SK-N-SH (cell line): ENCODE measurements around the gene MPPE1. TPM values are rescaled to one million over a fixed set of nuclear protein-coding genes. Genes with fewer than 3 reads are reported as not detected.

Source experiments
- CTCF ChIA-PET: fragments of 300-600, 350-600 bp; formaldehyde crosslinking; extraction: SDS; loops from one replicate; lab custom pipeline; 2021; lab: Yijun Ruan, JAX
- POLR2A ChIA-PET: fragments of 350-600 bp; sonication (Branson Sonifier 250); formaldehyde crosslinking; extraction: SDS; loops from one replicate; lab custom pipeline; 2020; ENCODE audit warnings: antibody characterized with exemption, inconsistent platforms; lab: Yijun Ruan, JAX
- DNase-seq: peaks from one replicate; pipeline ENCODE4 v3.0.0; 2012
- H2AFZ ChIP-seq: fragments of 200-600 bp; sonication (generic); 2 replicates; pipeline ENCODE4 v1.8.1; 2016; ENCODE audit warnings: antibody characterized with exemption, mild to moderate bottlenecking, low read depth
- H3F3A ChIP-seq: fragments of 200-600 bp; sonication (generic); replicated peaks from 2 replicates; pipeline ENCODE3; 2016; ENCODE audit warnings: antibody characterized with exemption, mild to moderate bottlenecking; ENCODE audit not compliant: insufficient read depth
- H3K27ac ChIP-seq, 2 experiments: fragments of 200-500 bp in 1 of 2; fragments of 200-600 bp in 1 of 2; sonication (Bioruptor generic) in 1 of 2; sonication (generic), shearing (Covaris generic) in 1 of 2; 2 replicates each; pipeline versions ENCODE4 v1.5.1 to v1.6.1; 2014 to 2016; ENCODE audit warnings: low read depth in 2 of 2, inconsistent platforms in 1 of 2, low read length in 1 of 2, mild to moderate bottlenecking in 1 of 2, mixed read lengths in 1 of 2
- H3K27me3 ChIP-seq: fragments of 200-600 bp; sonication (generic), shearing (Covaris generic); 2 replicates; pipeline ENCODE4 v1.6.1; 2016; ENCODE audit warnings: mixed run types; ENCODE audit not compliant: insufficient read depth
- H3K36me3 ChIP-seq, 2 experiments: fragments of 200-500 bp in 1 of 2; fragments of 200-600 bp in 1 of 2; sonication (Bioruptor generic) in 1 of 2; sonication (generic) in 1 of 2; replicated peaks in 1 of 2; 2 replicates each; pipeline versions ENCODE3 to v1.5.1; 2014 to 2016; ENCODE audit warnings: low read length in 1 of 2, mild to moderate bottlenecking in 1 of 2; ENCODE audit not compliant: insufficient read depth in 2 of 2, control insufficient read depth in 1 of 2
- H3K4me1 ChIP-seq, 2 experiments: fragments of 200-500 bp in 1 of 2; fragments of 200-600 bp in 1 of 2; sonication (Bioruptor generic) in 1 of 2; sonication (generic), shearing (Covaris generic) in 1 of 2; 2 replicates each; pipeline versions ENCODE4 v1.5.1 to v1.6.1; 2014 to 2016; ENCODE audit warnings: low read depth in 1 of 2, low read length in 1 of 2, mixed run types in 1 of 2; ENCODE audit not compliant: insufficient read depth in 2 of 2, control insufficient read depth in 1 of 2
- H3K4me2 ChIP-seq: fragments of 200-600 bp; sonication (generic), shearing (Covaris generic); 2 replicates; pipeline ENCODE4 v1.6.1; 2017; ENCODE audit warnings: mixed run types
- H3K4me3 ChIP-seq, 2 experiments: fragments of 200-500 bp in 1 of 2; fragments of 200-600 bp in 1 of 2; sonication (Bioruptor generic) in 1 of 2; sonication (generic), shearing (Covaris generic) in 1 of 2; 2 replicates each; pipeline versions ENCODE4 v1.5.1 to v1.8.1; 2014 to 2016; ENCODE audit warnings: low read depth in 2 of 2, inconsistent platforms in 1 of 2, low read length in 1 of 2, mild to moderate bottlenecking in 1 of 2, mixed read lengths in 1 of 2, moderate library complexity in 1 of 2
- H3K79me2 ChIP-seq: fragments of 200-600 bp; sonication (generic); 2 replicates; pipeline ENCODE4 v1.8.1; 2017; ENCODE audit warnings: mild to moderate bottlenecking; ENCODE audit not compliant: insufficient read depth
- H3K9ac ChIP-seq: fragments of 200-600 bp; sonication (generic); 2 replicates; pipeline ENCODE4 v1.6.1; 2017; ENCODE audit warnings: mixed run types
- H3K9me2 ChIP-seq: fragments of 200-600 bp; sonication (generic); 2 replicates; pipeline ENCODE4 v1.6.1; 2017; ENCODE audit warnings: mixed run types
- H3K9me3 ChIP-seq: fragments of 200-600 bp; sonication (generic); 2 replicates; pipeline ENCODE4 v1.6.1; 2017; ENCODE audit warnings: mixed run types, mild to moderate bottlenecking, moderate library complexity
- H4K20me1 ChIP-seq: fragments of 200-600 bp; sonication (generic); 2 replicates; pipeline ENCODE4 v1.6.1; 2017; ENCODE audit warnings: mild to moderate bottlenecking, mixed run types; ENCODE audit not compliant: insufficient read depth
- ELF1 ChIP-seq: IDR thresholded peaks from 2 replicates; pipeline ENCODE4 v1.4.0; 2012
- FOSL2 ChIP-seq: IDR thresholded peaks from 2 replicates; pipeline ENCODE4 v1.4.0; 2012; ENCODE audit warnings: low read depth, mild to moderate bottlenecking, moderate library complexity, borderline replicate concordance
- MXI1 ChIP-seq: IDR thresholded peaks from 2 replicates; pipeline ENCODE4 v1.6.1; 2012; ENCODE audit warnings: mild to moderate bottlenecking, low read depth, low read length, improper control_type of control experiment
- NFIC ChIP-seq: IDR thresholded peaks from 2 replicates; pipeline ENCODE4 v1.4.0; 2012; ENCODE audit warnings: borderline replicate concordance
- NRF1 ChIP-seq: IDR thresholded peaks from 2 replicates; pipeline ENCODE4 v1.6.1; 2012; ENCODE audit warnings: low read depth, mild to moderate bottlenecking, low read length
- POLR2AphosphoS5 ChIP-seq: IDR thresholded peaks from 2 replicates; pipeline ENCODE4 v1.6.1; 2012; ENCODE audit warnings: low read depth, low read length
- RAD21 ChIP-seq: IDR thresholded peaks from 2 replicates; pipeline ENCODE4 v1.6.1; 2012; ENCODE audit warnings: mild to moderate bottlenecking, low read length
- RFX5 ChIP-seq: IDR thresholded peaks from 2 replicates; pipeline ENCODE4 v1.6.1; 2012; ENCODE audit warnings: mild to moderate bottlenecking, improper control_type of control experiment, low read length
- RXRA ChIP-seq: IDR thresholded peaks from 2 replicates; pipeline ENCODE4 v1.4.0; 2012; ENCODE audit warnings: low read depth, mild to moderate bottlenecking, borderline replicate concordance
- TCF12 ChIP-seq: IDR thresholded peaks from 2 replicates; pipeline ENCODE4 v1.4.0; 2012
- TEAD4 ChIP-seq: IDR thresholded peaks from 2 replicates; pipeline ENCODE4 v1.4.0; 2012; ENCODE audit warnings: mild to moderate bottlenecking, borderline replicate concordance; ENCODE audit not compliant: insufficient read depth
- WGBS: methylation state at CpG from one replicate; pipeline ENCODE4 v1.1.6; 2017; ENCODE audit warnings: low lambda C conversion rate; 5-methylcytosine and 5-hydroxymethylcytosine counted together
- polyA plus RNA-seq, 3 experiments: library from polyadenylated mRNA; depleted of rRNA; stranded (reverse); fragments of >200 nt; gene quantifications; 2 replicates each; pipeline ENCODE4 v1.2.3, GENCODE V29; 2012
- TF ChIP-seq, protein P1 (sequence below): IDR thresholded peaks from 2 replicates; pipeline ENCODE4 v1.4.0; 2012; ENCODE audit warnings: low read depth
- TF ChIP-seq, protein P2 (sequence below): IDR thresholded peaks from 2 replicates; pipeline ENCODE4 v1.6.1; 2012; ENCODE audit warnings: mild to moderate bottlenecking, low read depth, low read length, moderate library complexity
- TF ChIP-seq, protein P3 (sequence below): fragments of 150-350 bp; IDR thresholded peaks from 2 replicates; pipeline ENCODE4 v1.6.1; 2016; ENCODE audit warnings: mild to moderate bottlenecking, low read depth, low read length

MPPE1 gene
- polyA plus RNA-seq, 1 of the 3 experiments (the other 2 are of a cell fraction) = 13.2 TPM

DNA sequence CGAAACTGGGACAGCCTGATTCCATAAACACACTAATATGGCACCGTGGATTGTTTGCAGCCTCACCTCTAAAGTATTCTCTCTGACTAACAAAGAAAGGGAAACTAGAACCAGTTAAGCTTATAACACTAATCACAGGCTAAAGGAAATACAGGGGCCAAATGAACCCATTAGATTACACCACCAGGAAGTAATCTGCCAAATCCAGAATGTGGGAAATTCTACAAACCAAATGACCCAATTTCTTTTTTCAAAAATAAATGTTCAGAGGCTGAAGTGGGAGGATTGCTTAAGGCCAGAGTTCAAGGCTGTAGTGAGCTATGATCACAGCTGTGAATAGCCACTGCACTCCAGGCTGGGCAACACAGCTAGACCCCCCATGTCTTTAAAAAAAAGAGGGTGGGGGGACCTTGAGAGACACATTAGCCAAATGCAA lies 1.5 kb upstream of the MPPE1 start (continued):
- no peak for TF ChIP-seq RXRA
- TF ChIP-seq TEAD4 = no peak
- no peak for TF ChIP-seq RFX5
- TF ChIP-seq POLR2AphosphoS5 = no peak

DNA sequence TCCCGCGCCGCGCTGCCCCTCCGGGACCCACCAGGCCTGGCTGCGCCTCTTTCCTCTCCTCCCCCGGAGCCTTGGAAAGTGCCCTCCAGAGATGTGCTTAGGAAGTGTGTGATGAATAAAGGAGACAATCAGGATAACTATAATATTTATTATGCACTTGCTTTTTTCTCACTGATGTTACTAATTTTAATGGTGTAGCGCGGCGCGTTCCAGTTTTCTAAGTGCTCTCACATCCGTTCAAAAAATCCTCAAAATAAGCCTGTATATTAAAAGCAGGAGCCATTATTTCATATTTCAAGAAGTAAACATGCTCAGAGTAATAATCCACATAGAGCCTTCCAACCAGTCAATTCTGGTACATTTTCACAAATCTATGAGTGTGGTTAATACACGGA lies 941 bp upstream of the MPPE1 start:
- Histone ChIP-seq H2AFZ (peak overlapping the region; percentile 87), H3F3A (no peaks in the 10 kb centered on the region), H3K9ac (peak overlapping the region; percentile 68), H3K27ac (peak overlapping the region; percentile 76 to 77; a peak in 3 of 4 replicates), H3K9me3 (no peaks in the 10 kb centered on the region), H3K4me2 (peak overlapping the region; percentile 78), H4K20me1 (no peaks in the 10 kb centered on the region), H3K79me2 (no peaks in the 10 kb centered on the region), H3K4me3 (peak overlapping the region; percentile 69 to 83), H3K27me3 (no peaks in the 10 kb centered on the region), H3K4me1 (peaks cover 0 to 6% of the 10 kb centered on the region in 2 experiments; a peak in 2 of 4 replicates), H3K9me2 (no peaks in the 10 kb centered on the region), H3K36me3 (no peaks in the 10 kb centered on the region)
- WGBS = 37% methylated on average over 10 of the region's 13 CpGs
- DNase-seq = no peak
- CTCF ChIA-PET = interaction anchor here (1.1 kb wide), 1 partner anchor 130 kb away, joined by 4 read pairs; no protein-coding TSS in a partner anchor
- TF ChIP-seq, protein P1, sequence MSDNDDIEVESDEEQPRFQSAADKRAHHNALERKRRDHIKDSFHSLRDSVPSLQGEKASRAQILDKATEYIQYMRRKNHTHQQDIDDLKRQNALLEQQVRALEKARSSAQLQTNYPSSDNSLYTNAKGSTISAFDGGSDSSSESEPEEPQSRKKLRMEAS = no peak
- TF ChIP-seq FOSL2 (no peak), RXRA (no peak), NFIC (no peak), RAD21 (no peak), ELF1 (no peak), TCF12 (no peak), NRF1 (no peak), MXI1 (no peak)
- TF ChIP-seq, protein P2, sequence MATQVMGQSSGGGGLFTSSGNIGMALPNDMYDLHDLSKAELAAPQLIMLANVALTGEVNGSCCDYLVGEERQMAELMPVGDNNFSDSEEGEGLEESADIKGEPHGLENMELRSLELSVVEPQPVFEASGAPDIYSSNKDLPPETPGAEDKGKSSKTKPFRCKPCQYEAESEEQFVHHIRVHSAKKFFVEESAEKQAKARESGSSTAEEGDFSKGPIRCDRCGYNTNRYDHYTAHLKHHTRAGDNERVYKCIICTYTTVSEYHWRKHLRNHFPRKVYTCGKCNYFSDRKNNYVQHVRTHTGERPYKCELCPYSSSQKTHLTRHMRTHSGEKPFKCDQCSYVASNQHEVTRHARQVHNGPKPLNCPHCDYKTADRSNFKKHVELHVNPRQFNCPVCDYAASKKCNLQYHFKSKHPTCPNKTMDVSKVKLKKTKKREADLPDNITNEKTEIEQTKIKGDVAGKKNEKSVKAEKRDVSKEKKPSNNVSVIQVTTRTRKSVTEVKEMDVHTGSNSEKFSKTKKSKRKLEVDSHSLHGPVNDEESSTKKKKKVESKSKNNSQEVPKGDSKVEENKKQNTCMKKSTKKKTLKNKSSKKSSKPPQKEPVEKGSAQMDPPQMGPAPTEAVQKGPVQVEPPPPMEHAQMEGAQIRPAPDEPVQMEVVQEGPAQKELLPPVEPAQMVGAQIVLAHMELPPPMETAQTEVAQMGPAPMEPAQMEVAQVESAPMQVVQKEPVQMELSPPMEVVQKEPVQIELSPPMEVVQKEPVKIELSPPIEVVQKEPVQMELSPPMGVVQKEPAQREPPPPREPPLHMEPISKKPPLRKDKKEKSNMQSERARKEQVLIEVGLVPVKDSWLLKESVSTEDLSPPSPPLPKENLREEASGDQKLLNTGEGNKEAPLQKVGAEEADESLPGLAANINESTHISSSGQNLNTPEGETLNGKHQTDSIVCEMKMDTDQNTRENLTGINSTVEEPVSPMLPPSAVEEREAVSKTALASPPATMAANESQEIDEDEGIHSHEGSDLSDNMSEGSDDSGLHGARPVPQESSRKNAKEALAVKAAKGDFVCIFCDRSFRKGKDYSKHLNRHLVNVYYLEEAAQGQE = no peak
- TF ChIP-seq, protein P3, sequence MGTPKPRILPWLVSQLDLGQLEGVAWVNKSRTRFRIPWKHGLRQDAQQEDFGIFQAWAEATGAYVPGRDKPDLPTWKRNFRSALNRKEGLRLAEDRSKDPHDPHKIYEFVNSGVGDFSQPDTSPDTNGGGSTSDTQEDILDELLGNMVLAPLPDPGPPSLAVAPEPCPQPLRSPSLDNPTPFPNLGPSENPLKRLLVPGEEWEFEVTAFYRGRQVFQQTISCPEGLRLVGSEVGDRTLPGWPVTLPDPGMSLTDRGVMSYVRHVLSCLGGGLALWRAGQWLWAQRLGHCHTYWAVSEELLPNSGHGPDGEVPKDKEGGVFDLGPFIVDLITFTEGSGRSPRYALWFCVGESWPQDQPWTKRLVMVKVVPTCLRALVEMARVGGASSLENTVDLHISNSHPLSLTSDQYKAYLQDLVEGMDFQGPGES = no peak
- POLR2A ChIA-PET = no interaction called here
